Fibroblast of skin of abdomen (primary cell): ENCODE results near the gene UVRAG.
A peak's percentile ranks its signal among the peaks of the same experiment; 100 is the strongest.

Experiments
- DNase-seq: peaks from one replicate; pipeline ENCODE4 v3.0.0-alpha.2; 2013

Gene UVRAG

GRCh38 chr11:75888416-75888815 lies 73.4 kb downstream of the UVRAG start:
- DNase-seq, result no peak

- no peak for DNase-seq
These were observed 77.1 kb downstream of the UVRAG start for GRCh38 chr11:75891947-75892739.

GRCh38 chr11:75893251-75893650 lies 78.2 kb downstream of the UVRAG start:
- DNase-seq, result no peak

GRCh38 chr11:75894036-75894585 lies 79.1 kb downstream of the UVRAG start:
- DNase-seq, result no peak

- peak; percentile 49 for DNase-seq
These were observed 81.9 kb downstream of the UVRAG start for GRCh38 chr11:75896843-75897419.

GRCh38 chr11:75898871-75899270 lies 83.9 kb downstream of the UVRAG start:
- DNase-seq, result no peak

GRCh38 chr11:75899806-75900205 lies 84.8 kb downstream of the UVRAG start:
- no peak for DNase-seq

- DNase-seq, result no peak
These were observed 85.8 kb downstream of the UVRAG start for GRCh38 chr11:75900848-75901247.

- DNase-seq, result peak; percentile 25
These were observed 87.6 kb downstream of the UVRAG start for GRCh38 chr11:75902631-75903030.

- DNase-seq, result no peak
These were observed 88.3 kb downstream of the UVRAG start for GRCh38 chr11:75903276-75903675.

GRCh38 chr11:75905434-75905833 lies 90.4 kb downstream of the UVRAG start:
- no peak for DNase-seq

GRCh38 chr11:75907906-75908527 lies 93.0 kb downstream of the UVRAG start:
- DNase-seq, result no peak

- peak; percentile 16 for DNase-seq
These were observed 95.6 kb downstream of the UVRAG start for GRCh38 chr11:75910426-75911145.

GRCh38 chr11:75911459-75911858 lies 96.4 kb downstream of the UVRAG start:
- no peak for DNase-seq

GRCh38 chr11:75913984-75914383 lies 99.0 kb downstream of the UVRAG start:
- DNase-seq, result no peak

GRCh38 chr11:75916882-75917281 lies 101.9 kb downstream of the UVRAG start:
- no peak for DNase-seq

- no peak for DNase-seq
These were observed 103.3 kb downstream of the UVRAG start for GRCh38 chr11:75918331-75918730.

- DNase-seq, result no peak
These were observed 104.5 kb downstream of the UVRAG start for GRCh38 chr11:75919525-75919924.

- DNase-seq, result no peak
These were observed 105.8 kb downstream of the UVRAG start for GRCh38 chr11:75920848-75921247.

- no peak for DNase-seq
These were observed 106.8 kb downstream of the UVRAG start for GRCh38 chr11:75921808-75922207.

- DNase-seq, result no peak
These were observed 110.2 kb downstream of the UVRAG start for GRCh38 chr11:75924966-75925784.

GRCh38 chr11:75925785-75926164 lies 110.8 kb downstream of the UVRAG start:
- DNase-seq, result peak; percentile 29
